K562 (cell line): ENCODE results near the gene POC1B.

ENCODE experiments used
- BRF1 ChIP-seq: IDR thresholded peaks from 3 replicates; pipeline ENCODE4 v1.6.1; 2011; ENCODE audit warnings: borderline replicate concordance, mild to moderate bottlenecking; ENCODE audit not compliant: insufficient read length; ENCODE audit errors: extremely low read depth
- CTCF ChIP-seq, 3 experiments: IDR thresholded peaks in 2 of 3; conservative IDR thresholded peaks in 1 of 3; 2 replicates each; pipeline ENCODE4 v1.5.1; 2011 to 2012; ENCODE audit warnings: low read length in 3 of 3, mild to moderate bottlenecking in 3 of 3, control low read depth in 2 of 3, improper control_type of control experiment in 1 of 3, inconsistent platforms in 1 of 3, low read depth in 1 of 3, mixed read lengths in 1 of 3, moderate library complexity in 1 of 3; ENCODE audit not compliant: insufficient read depth in 2 of 3
- NFATC3 ChIP-seq: fragments of 450-650 bp; IDR thresholded peaks from 2 replicates; pipeline ENCODE4 v1.6.1; 2017; ENCODE audit warnings: mild to moderate bottlenecking
- REST ChIP-seq, 2 experiments: fragments of 450-650 bp; formaldehyde crosslinking in 1 of 2; IDR thresholded peaks; 2 replicates each; pipeline versions ENCODE4 v1.4.0 to v1.6.1; 2014 to 2020; ENCODE audit warnings: mild to moderate bottlenecking in 2 of 2, borderline replicate concordance in 1 of 2, low read depth in 1 of 2
- USF2 ChIP-seq: sonication (generic); formaldehyde crosslinking; IDR thresholded peaks from 2 replicates; pipeline ENCODE4 v1.5.0; 2020; ENCODE audit warnings: missing genetic modification reagents
- ZBTB43 ChIP-seq: sonication (generic); formaldehyde crosslinking; IDR thresholded peaks from 2 replicates; pipeline ENCODE4 v1.8.0; 2023; ENCODE audit warnings: mild to moderate bottlenecking, missing genetic modification reagents

GRCh38 chr12:89370850-89371249 is 155.0 kb downstream of the POC1B start:
- TF ChIP-seq USF2 (CRISPR knock-in tag) (no peak), NFATC3 (no peak), CTCF (IDR thresholded peaks at IDR 0.05 in 2 of 3, conservative IDR thresholded peaks at IDR 0.05 in 1 of 3; ENCODE audit: insufficient read depth in 2 of 3, low read depth in 1 of 3, low read length in 3 of 3) (no peak), REST (IDR thresholded peaks at IDR 0.05; ENCODE audit: borderline replicate concordance) (no peak), REST (CRISPR knock-in tag; IDR thresholded peaks at IDR 0.05; ENCODE audit: low read depth) (no peak), BRF1 (no peak), ZBTB43 (CRISPR knock-in tag) (no peak)
